GM12891 (cell line): Measurements from ENCODE around the gene TMEM150B.

ENCODE experiments used
- PAX5 ChIP-seq: IDR thresholded peaks from 2 replicates; pipeline ENCODE4 v1.6.1; 2011; ENCODE audit warnings: low read length, moderate library complexity, mild to moderate bottlenecking; ENCODE audit not compliant: insufficient read depth, severe bottlenecking
- POLR2A ChIP-seq: IDR thresholded peaks from 2 replicates; pipeline ENCODE4 v1.6.1; 2011; ENCODE audit warnings: low read depth, low read length, control low read depth
- POLR2AphosphoS5 ChIP-seq: IDR thresholded peaks from 2 replicates; pipeline ENCODE4 v1.6.1; 2011; ENCODE audit warnings: low read depth, low read length, control low read depth
- POU2F2 ChIP-seq: IDR thresholded peaks from 2 replicates; pipeline ENCODE4 v1.6.1; 2011; ENCODE audit warnings: low read depth, mild to moderate bottlenecking, control low read depth, low read length, moderate library complexity
- TAF1 ChIP-seq: IDR thresholded peaks from 2 replicates; pipeline ENCODE4 v1.6.1; 2011; ENCODE audit warnings: low read depth, low read length, control low read depth

DNA sequence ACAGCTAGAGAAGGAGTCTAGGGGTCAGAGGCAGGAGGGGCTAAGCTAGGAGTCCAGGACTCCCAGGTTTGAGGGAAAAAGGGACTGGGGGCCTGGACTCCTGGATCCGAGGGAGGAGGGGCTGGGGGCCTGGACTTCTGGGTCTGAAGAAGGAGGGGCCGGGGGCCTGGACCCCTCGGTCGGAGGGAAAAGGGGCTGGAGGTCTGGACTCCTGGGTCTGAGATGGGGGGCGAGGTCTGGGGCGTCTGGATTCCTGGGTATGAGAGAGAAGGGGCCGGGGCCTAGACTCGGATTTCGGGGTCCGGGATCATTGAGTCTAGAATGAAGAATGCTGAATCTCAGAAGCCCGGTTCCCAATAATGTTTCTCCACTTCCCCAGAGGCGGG lies 22.8 kb downstream of the TMEM150B start:
- no peak for TF ChIP-seq POLR2AphosphoS5
- TF ChIP-seq TAF1, result no peak
- TF ChIP-seq POLR2A, result no peak
- TF ChIP-seq POU2F2, result no peak
- TF ChIP-seq PAX5, result no peak
